H9 (cell line): ENCODE measurements around the gene PCGF5. TPM values are rescaled to one million over a fixed set of nuclear protein-coding genes. Genes with fewer than 3 reads are reported as not detected.

Experiments
- DNase-seq: peaks from one replicate; pipeline ENCODE4 v3.0.0-alpha.2; 2017
- H2AFZ ChIP-seq: one replicate; pipeline ENCODE4 v1.6.1; 2013; ENCODE audit warnings: mild to moderate bottlenecking, low read length, control low read depth, moderate library complexity
- H2AK5ac ChIP-seq: 2 replicates; pipeline ENCODE4 v1.6.1; 2013; ENCODE audit warnings: low read length, control low read depth, mixed read lengths; ENCODE audit not compliant: insufficient read length
- H2BK120ac ChIP-seq: one replicate; pipeline ENCODE4 v1.6.1; 2013; ENCODE audit warnings: low read depth, mild to moderate bottlenecking, low read length, control low read depth, inconsistent platforms; ENCODE audit not compliant: poor library complexity, severe bottlenecking
- H2BK12ac ChIP-seq: 2 replicates; pipeline ENCODE4 v1.6.1; 2013; ENCODE audit warnings: low read length, control low read depth, mixed read lengths, low read depth; ENCODE audit not compliant: insufficient read length
- H2BK15ac ChIP-seq: 2 replicates; pipeline ENCODE4 v1.6.1; 2013; ENCODE audit warnings: low read depth, low read length, control low read depth
- H2BK20ac ChIP-seq: one replicate; pipeline ENCODE4 v1.6.1; 2013; ENCODE audit warnings: low read depth, mild to moderate bottlenecking, low read length, control low read depth, inconsistent platforms; ENCODE audit not compliant: poor library complexity, severe bottlenecking
- H2BK5ac ChIP-seq: 2 replicates; pipeline ENCODE4 v1.6.1; 2013; ENCODE audit warnings: low read length, control low read depth, mixed read lengths; ENCODE audit not compliant: insufficient read length
- H3K14ac ChIP-seq: 2 replicates; pipeline ENCODE4 v1.6.1; 2013; ENCODE audit warnings: low read length, control low read depth; ENCODE audit not compliant: insufficient read depth
- H3K18ac ChIP-seq: 2 replicates; pipeline ENCODE4 v1.6.1; 2013; ENCODE audit warnings: low read depth, mild to moderate bottlenecking, mixed read lengths, low read length, control low read depth; ENCODE audit not compliant: insufficient read length
- H3K23ac ChIP-seq: 2 replicates; pipeline ENCODE4 v1.6.1; 2013; ENCODE audit warnings: low read length, control low read depth, mixed read lengths, low read depth; ENCODE audit not compliant: insufficient read length
- H3K23me2 ChIP-seq: 2 replicates; pipeline ENCODE4 v1.6.1; 2013; ENCODE audit warnings: low read depth, mild to moderate bottlenecking, mixed read lengths, low read length, control low read depth; ENCODE audit not compliant: insufficient read length, poor library complexity, severe bottlenecking
- H3K27ac ChIP-seq: 2 replicates; pipeline ENCODE4 v1.5.1; 2013; ENCODE audit warnings: low read length, control low read depth, mixed read lengths, low read depth; ENCODE audit not compliant: insufficient read length
- H3K27me3 ChIP-seq: 2 replicates; pipeline ENCODE4 v1.6.1; 2013; ENCODE audit warnings: low read length, control low read depth, inconsistent platforms; ENCODE audit not compliant: insufficient read depth
- H3K4ac ChIP-seq: 2 replicates; pipeline ENCODE4 v1.6.1; 2013; ENCODE audit warnings: low read depth, mild to moderate bottlenecking, control low read depth, inconsistent platforms, low read length, moderate library complexity
- H3K4me1 ChIP-seq: 2 replicates; pipeline ENCODE4 v1.6.1; 2013; ENCODE audit warnings: low read length, control low read depth, inconsistent platforms; ENCODE audit not compliant: insufficient read depth
- H3K4me2 ChIP-seq: 2 replicates; pipeline ENCODE4 v1.6.1; 2013; ENCODE audit warnings: low read length, control low read depth, mixed read lengths; ENCODE audit not compliant: insufficient read length, insufficient read depth
- H3K56ac ChIP-seq: 2 replicates; pipeline ENCODE4 v1.6.1; 2013; ENCODE audit warnings: low read depth, mild to moderate bottlenecking, mixed read lengths, low read length, control low read depth; ENCODE audit not compliant: insufficient read length
- H3K79me1 ChIP-seq: 2 replicates; pipeline ENCODE4 v1.6.1; 2013; ENCODE audit warnings: low read depth, mild to moderate bottlenecking, moderate library complexity, low read length, control low read depth, inconsistent platforms; ENCODE audit not compliant: insufficient read depth, poor library complexity, severe bottlenecking
- H3K79me2 ChIP-seq: 2 replicates; pipeline ENCODE4 v1.6.1; 2013; ENCODE audit warnings: low read length, control low read depth, inconsistent platforms; ENCODE audit not compliant: insufficient read depth
- H3K9ac ChIP-seq: 2 replicates; pipeline ENCODE4 v1.6.1; 2013; ENCODE audit warnings: low read length, control low read depth, mixed read lengths; ENCODE audit not compliant: insufficient read length; ENCODE audit errors: extremely low read depth
- H3K9me3 ChIP-seq: one replicate; pipeline ENCODE4 v1.6.1; 2013; ENCODE audit warnings: low read depth, low read length, inconsistent platforms; ENCODE audit not compliant: control insufficient read depth
- H3T11ph ChIP-seq: one replicate; pipeline ENCODE4 v1.6.1; 2013; ENCODE audit warnings: mild to moderate bottlenecking, low read length, control low read depth, inconsistent platforms
- H4K20me1 ChIP-seq: one replicate; pipeline ENCODE4 v1.6.1; 2013; ENCODE audit not compliant: control insufficient read depth, insufficient read length, insufficient read depth
- H4K5ac ChIP-seq: 2 replicates; pipeline ENCODE4 v1.6.1; 2013; ENCODE audit warnings: low read depth, mild to moderate bottlenecking, mixed read lengths, low read length, control low read depth; ENCODE audit not compliant: insufficient read length
- H4K8ac ChIP-seq: replicated peaks from 2 replicates; pipeline ENCODE4 v1.6.1; 2013; ENCODE audit warnings: low read length, control low read depth, mixed read lengths, low read depth; ENCODE audit not compliant: insufficient read length
- H4K91ac ChIP-seq: 2 replicates; pipeline ENCODE4 v1.6.1; 2013; ENCODE audit warnings: low read depth, mild to moderate bottlenecking, moderate library complexity, mixed read lengths, low read length, control low read depth; ENCODE audit not compliant: insufficient read length
- H3K27ac Mint-ChIP-seq, 3 experiments: 2 replicates in 2 of 3; 3 replicates in 1 of 3; pipeline ENCODE4 v1.8.0; 2020 to 2021; ENCODE audit warnings: mixed read lengths in 3 of 3, mild to moderate bottlenecking in 1 of 3, moderate library complexity in 1 of 3
- H3K27me3 Mint-ChIP-seq: 2 replicates; pipeline ENCODE4 v1.8.0; 2021; ENCODE audit warnings: low read depth, mild to moderate bottlenecking, moderate library complexity, mixed read lengths
- H3K36me3 Mint-ChIP-seq, 3 experiments: 2 replicates in 2 of 3; 3 replicates in 1 of 3; pipeline ENCODE4 v1.8.0; 2020 to 2021; ENCODE audit warnings: low read depth in 3 of 3, mixed read lengths in 3 of 3; ENCODE audit not compliant: insufficient read depth in 1 of 3
- H3K4me1 Mint-ChIP-seq, 2 experiments: 2 replicates each; pipeline ENCODE4 v1.8.0; 2020; ENCODE audit warnings: mixed read lengths in 2 of 2
- H3K4me3 Mint-ChIP-seq, 2 experiments: 2 replicates in 1 of 2; 3 replicates in 1 of 2; pipeline ENCODE4 v1.8.0; 2020 to 2021; ENCODE audit warnings: mild to moderate bottlenecking in 2 of 2, mixed read lengths in 2 of 2, moderate library complexity in 1 of 2
- H3K9me3 Mint-ChIP-seq, 2 experiments: 2 replicates in 1 of 2; 3 replicates in 1 of 2; pipeline ENCODE4 v1.8.0; 2020; ENCODE audit warnings: mild to moderate bottlenecking in 2 of 2, mixed read lengths in 2 of 2, moderate library complexity in 1 of 2
- CTCF ChIP-seq: fragments of 200-600 bp; sonication (generic); conservative IDR thresholded peaks from 3 replicates; pipeline ENCODE4 v1.8.0; 2021; ENCODE audit warnings: antibody characterized with exemption, mild to moderate bottlenecking
- WGBS: extraction: QIAGEN DNeasy Blood & Tissue Kit; methylation state at CpG from one replicate; pipeline ENCODE4 v1.1.7; 2013; ENCODE audit warnings: missing lambda C conversion rate, low lambda C conversion rate, mixed read lengths; ENCODE audit not compliant: insufficient read length; ENCODE audit errors: extremely low coverage; 5-methylcytosine and 5-hydroxymethylcytosine counted together
- total RNA-seq: library from RNA; stranded (reverse); gene quantifications from 2 replicates; pipeline ENCODE4 v1.2.1, GENCODE V29; 2021

PCGF5 gene
- total RNA-seq, 1 experiment from 2014 or later = 6.9 TPM

DNA sequence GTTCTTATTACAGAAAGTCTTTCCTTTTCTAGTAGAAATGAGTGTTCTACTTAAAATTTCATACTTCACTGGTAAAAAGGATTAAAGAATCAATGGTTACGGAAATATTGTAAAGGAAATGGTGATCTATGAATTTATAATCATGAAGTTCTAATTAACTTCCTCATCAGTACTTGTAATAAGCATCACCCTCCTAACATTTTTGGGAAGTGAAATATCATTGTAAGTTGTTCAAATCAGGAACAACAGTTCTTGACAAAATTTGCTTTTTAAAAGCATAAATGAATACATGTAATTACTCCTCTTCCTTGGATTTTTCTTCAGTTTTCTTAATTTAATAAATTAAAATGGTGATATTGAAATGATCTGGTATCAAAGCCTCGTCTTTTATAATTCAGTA is 5.6 kb upstream of the PCGF5 start:
- no peak overlapping the region for H3K56ac ChIP-seq
- no peak overlapping the region for H2AK5ac ChIP-seq
- H3K79me2 ChIP-seq = no peaks in the 10 kb centered on the region
- no peaks in the 10 kb centered on the region for H3K23me2 ChIP-seq
- no peaks in the 10 kb centered on the region for H4K20me1 ChIP-seq
- no peak overlapping the region for H2BK15ac ChIP-seq
- H3K4me1 ChIP-seq = no peaks in the 10 kb centered on the region
- no peaks in the 10 kb centered on the region for H3K9me3 ChIP-seq
- H3K9ac ChIP-seq = no peak overlapping the region
- H3K79me1 ChIP-seq = no peaks in the 10 kb centered on the region
- H4K5ac ChIP-seq = no peak overlapping the region
- H3K4me3 Mint-ChIP-seq = no peak overlapping the region
- H3K23ac ChIP-seq = no peak overlapping the region
- no peaks in the 10 kb centered on the region for H3K9me3 Mint-ChIP-seq
- H3K27me3 ChIP-seq = peaks cover 3% of the 10 kb centered on the region; the same call in 1 of the 2 replicates
- no peak overlapping the region for H3K27ac ChIP-seq
- TF ChIP-seq CTCF = no peak
- H3K27me3 Mint-ChIP-seq = peaks cover 67% of the 10 kb centered on the region
- H2BK5ac ChIP-seq = no peak overlapping the region
- DNase-seq = no peak
- H3T11ph ChIP-seq = no peak overlapping the region
- H2BK20ac ChIP-seq = no peak overlapping the region
- no peaks in the 10 kb centered on the region for H3K36me3 Mint-ChIP-seq
- H4K8ac ChIP-seq = no peak overlapping the region
- H3K18ac ChIP-seq = no peak overlapping the region
- H3K27ac Mint-ChIP-seq = no peak overlapping the region
- H2AFZ ChIP-seq = no peak overlapping the region
- H2BK120ac ChIP-seq = no peak overlapping the region
- no peak overlapping the region for H3K4ac ChIP-seq
- H3K14ac ChIP-seq = no peak overlapping the region
- WGBS = no CpG with 5 or more reads among the region's 2 CpGs
- peaks cover 2% of the 10 kb centered on the region in 2 experiments; a peak in 3 of 4 replicates for H3K4me1 Mint-ChIP-seq
- H4K91ac ChIP-seq = no peak overlapping the region
- H2BK12ac ChIP-seq = no peak overlapping the region
- H3K4me2 ChIP-seq = no peak overlapping the region
